ENCODE data around the gene MACROD2.

Gene MACROD2

DNA sequence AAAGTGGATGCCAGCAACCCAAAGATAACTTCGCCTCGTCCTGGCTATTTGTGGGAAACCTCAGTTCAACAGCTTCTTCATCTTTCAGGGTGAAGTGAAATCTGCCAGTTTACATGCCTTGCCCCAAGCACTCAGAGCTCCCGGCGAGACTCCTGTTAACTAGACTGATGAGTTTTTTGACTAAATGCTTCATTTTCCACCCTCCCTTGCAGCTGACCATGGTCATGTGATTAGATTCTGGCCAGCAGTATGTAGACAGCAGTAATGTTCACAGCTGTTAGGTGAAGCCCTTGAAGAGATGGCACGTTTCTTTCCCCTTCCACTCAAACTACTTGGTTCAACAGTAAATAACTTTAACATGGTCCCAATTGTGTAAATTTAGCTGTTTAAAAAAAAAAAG lies 1060.9 kb downstream of the MACROD2 start:
- DNase-seq (ENCODE audit: low read depth) = no peak

DNA sequence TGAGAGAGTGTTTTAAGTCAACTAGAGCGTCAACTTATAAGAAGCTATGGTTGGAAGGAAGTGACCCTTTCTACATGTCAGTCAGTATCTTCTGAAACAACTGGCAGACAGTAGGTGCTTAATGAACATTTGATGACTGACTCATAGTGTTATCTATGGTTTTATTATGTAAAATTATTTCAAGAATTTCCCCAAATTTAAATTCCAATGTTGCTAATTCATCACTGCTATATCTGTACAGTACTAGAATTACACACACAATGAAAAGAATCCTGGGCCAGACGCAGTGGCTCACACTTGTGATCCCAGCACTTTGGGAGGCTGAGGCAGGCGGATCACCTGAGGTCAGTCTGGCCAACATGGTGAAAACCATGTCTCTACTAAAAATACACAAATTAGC lies 1063.5 kb downstream of the MACROD2 start:
- no peak for DNase-seq (ENCODE audit: low read depth)

DNA sequence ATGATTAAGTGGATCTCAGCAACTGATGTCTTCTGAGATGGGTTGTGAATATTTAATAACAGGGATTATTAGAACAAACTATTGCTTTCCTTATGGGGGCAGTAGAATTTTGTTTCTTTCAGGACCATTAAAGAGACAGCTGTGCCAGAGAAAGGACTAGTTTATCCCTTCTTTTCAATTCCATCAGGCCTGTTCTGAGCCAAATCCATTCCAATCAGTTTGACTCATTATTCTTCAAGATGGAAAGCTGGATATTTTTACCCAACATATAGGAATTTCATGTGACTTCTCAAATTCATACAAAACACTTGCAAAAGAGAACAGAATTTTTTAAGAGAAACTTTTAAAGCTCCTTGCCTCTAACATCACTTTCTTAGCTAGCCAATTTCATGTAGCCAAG lies 1064.1 kb downstream of the MACROD2 start:
- DNase-seq (ENCODE audit: low read depth) = no peak

DNA sequence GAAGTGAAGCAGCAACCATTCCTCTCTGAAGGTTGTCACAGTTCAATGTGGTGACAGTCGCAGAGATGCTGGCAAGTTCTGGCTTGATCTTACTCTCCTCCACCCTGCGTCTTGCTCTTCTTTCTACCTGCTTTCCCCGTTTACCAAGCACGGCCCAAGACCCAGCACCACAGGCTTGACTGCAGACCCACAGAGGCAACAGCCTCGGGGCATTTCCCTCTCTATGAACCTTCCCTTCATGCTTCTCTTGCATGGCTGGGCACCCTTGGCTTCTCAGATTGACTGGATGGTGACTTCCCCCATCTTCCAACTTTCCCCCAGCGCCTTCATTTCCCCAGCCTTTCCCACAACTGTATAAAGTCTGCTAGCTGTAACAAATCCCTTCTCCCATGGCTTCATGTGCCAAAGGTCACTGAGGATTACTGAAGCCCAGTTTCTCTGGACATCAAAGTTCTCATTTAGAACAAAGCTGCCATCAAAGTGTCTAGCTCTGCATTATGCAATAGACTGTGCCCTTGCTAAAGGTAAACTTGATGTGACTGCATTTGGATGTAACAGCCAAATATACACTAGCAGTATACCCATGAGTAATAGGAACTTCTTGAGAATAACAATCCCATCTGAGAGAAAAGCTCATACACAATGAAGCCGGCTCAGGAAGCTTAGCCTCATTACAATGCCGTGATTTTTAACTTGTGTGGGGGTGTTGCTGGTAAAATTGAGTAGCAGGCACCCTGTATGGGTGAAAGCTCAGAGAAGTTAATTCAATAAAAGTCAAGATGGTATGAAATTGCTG lies 1065.1 kb downstream of the MACROD2 start:
- no peak for DNase-seq (ENCODE audit: low read depth)

DNA sequence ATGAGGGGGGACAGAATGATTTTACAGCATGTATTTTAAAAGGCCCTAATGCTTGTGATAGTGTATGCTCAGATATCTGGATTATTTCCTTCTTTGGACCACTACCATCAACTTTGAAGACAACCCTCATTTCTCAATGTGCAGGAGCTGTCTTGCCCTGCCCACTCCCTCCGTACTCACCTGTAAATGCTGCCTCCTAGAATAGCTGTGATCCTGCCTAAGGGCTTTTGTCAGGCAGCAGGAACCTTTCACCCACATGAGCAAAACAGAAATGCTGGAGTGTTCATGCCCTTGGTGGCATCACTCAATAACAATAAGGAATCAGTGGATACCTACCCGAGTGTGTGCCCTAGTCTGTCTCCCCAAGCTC lies 1065.7 kb downstream of the MACROD2 start:
- DNase-seq (ENCODE audit: low read depth) = no peak

DNA sequence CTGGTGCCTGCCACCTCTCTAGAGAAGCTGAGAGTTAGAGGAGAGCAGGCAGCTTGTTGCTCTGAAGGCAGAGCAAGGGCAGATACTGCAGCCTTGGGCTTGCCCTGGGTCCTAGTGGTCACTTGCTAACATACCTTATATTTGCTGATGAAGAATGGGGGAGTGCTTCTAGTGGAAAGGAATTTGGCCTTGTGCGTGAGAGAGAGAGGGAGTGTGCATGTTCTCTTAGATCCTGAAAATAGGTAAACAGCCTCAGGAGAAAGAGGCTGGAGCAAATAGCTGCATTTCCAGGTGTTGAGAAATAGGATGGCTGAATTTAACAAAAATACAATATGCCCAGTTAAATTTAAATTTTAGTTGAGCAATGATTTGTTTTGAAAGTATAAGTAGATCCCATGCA lies 1066.6 kb downstream of the MACROD2 start:
- DNase-seq (ENCODE audit: low read depth) = no peak

DNA sequence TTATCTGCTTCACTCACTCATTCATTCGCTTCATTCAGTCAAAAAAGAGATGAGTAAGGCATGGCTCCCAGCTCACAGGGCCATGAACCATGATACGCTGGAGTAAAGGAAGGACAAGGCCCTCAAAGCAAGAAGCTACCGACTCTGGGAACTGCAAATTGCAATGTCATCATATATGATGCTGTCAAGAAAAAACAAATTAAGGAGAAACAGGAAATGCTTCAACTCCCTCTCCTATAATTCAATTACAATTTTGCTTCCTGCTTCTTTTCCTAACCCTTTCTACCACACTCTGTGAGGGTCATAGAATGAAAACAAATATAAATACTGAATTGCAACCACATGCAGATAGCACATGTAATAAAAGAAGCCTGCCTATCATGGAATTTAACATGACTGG lies 1067.8 kb downstream of the MACROD2 start:
- no peak for DNase-seq (ENCODE audit: low read depth)

DNA sequence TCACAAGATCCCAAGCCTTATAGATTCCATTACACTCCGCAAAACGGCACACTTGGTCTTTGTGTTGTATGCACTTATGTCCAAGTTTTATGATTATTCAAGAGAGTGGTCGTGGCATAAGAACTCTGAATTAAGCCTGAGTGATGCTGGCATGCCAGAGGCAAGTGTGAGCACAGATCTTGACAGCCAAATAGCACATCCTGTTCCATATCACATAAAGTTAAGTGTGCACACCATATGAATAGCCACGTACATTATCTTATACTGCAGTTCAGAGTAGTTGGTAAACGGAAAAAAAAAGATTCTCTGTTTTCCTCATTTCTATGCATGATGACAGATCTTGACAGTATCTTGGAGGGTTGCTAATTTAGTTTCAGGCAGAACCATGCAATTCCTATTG lies 1069.4 kb downstream of the MACROD2 start:
- DNase-seq (ENCODE audit: low read depth) = no peak

DNA sequence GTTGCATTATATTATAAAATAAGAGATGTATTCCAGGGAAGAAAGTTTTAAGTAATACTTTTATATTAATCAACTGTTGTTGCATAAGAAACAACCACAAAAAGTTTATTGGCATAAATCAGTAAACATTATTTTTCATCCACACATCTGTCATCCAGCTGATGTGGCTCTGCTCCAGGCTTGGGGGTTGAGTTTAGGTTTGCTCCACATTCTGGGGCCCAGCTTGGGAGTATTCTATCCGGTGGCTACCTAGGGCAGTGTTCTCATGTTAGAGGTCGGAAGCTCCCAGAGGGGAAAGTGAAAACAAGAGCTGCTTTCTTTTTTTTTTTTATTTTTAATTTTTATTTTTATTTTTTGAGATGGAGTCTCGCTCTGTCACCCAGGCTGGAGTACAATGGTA lies 1070.5 kb downstream of the MACROD2 start:
- DNase-seq (ENCODE audit: low read depth) = no peak

DNA sequence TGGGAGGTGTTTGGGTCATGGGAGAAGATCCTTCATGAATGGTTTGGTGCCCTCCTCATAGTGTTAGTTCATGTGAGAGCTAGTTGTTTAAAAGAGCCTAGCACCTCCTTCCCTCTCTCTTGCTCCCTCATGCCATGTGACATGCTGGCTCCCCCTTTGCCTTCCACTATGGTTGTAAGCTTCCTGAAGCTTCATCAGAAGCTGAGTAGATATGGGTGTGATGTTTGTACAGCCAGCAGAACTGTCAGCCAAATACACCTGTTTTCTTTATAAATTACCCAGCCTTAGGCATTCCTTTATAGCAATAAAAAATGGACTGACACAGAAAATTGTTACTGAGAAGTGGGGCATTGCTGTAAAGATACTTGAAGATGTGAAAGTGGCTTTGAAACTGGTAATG lies 1073.2 kb downstream of the MACROD2 start:
- no peak for DNase-seq (ENCODE audit: low read depth)

DNA sequence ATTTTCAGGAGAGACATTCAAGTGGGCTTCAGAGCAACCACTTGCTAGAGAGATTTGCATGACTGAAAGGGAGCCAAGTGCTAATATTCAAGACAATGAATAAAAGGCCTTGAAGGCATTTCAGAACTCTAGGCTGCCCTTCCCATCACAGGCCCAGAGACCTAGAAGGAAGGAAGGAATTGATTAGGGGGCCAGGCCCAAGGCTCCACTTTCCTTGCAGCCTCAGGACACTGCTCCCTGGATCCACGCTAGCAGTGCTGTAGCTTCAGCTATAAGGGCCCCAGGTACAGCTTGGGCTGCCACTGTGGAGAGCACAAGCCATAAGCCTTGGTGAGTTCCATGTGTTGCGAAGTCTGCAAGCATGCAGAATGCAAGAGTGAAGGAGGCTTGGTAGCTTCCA lies 1074.0 kb downstream of the MACROD2 start:
- DNase-seq (ENCODE audit: low read depth) = no peak

DNA sequence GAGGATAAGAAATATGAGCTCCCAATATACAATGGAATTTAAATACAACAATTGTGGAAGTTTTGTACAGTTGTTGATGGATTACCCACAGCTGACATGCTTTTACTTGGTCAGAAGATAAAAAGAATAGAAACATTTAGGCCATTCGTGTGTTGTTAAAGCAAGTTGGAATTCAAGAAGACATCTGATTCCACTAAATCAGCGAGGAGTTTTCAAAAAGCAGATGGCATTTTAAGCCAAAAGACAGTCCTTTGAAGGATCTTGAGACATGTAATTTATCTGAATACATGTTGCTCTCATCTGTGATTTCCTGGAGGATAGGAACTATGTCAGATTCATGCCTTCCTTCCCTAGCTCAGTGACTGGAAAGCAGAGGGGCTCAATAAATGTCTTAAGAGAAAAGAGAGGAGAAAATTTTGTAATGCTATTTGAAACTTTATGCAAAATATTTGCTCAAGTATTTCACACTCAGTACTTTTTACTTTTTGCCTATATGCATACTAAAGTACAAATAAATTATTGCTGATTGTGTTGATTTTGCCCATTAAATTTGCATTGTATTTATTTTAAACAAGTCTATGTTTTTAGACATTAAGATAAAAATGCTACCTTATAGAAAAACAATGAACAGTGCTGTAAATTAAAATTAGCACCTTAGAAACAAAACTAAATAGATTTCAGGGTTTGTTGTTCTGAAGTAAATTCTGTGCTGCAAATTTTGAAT lies 1075.9 kb downstream of the MACROD2 start:
- DNase-seq (ENCODE audit: low read depth) = no peak

DNA sequence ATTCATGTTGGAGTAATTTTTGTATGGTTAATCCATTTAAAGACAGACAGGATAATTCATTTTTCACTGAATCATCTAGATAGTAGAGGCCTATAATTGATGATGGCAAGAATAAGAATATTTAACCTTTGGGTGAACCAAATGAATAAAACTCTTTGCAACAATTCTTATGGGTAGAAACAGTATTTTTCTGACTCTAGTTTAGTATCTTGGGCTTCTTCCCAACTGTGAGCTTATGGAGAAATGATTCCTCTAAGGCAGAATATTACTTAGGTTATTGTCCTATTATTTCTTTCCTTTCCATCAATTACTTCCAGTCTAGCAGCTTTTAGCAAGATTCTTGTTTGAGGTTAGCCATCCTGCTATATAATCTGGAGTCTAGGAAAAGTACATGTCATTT lies 1077.0 kb downstream of the MACROD2 start:
- no peak for DNase-seq (ENCODE audit: low read depth)

DNA sequence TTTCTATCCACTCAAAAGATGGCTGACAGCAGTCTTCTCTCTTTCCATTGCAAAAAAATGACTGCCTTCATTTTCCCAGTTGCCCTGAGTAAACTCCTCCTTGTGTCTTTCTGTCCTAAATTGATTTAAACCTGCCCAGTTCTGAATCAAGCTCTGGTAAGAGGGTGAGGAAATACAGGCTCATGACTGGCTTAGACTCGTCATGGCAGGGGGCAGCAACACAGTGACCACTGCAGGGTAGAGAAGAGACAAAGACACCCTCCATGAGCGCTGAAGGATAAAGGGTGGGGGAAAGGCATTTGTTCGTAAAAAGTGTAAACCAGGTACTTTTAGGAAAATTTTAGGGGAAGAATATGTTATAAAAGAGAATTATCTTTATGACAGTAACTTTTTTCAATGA lies 1080.3 kb downstream of the MACROD2 start:
- no peak for DNase-seq (ENCODE audit: low read depth)

DNA sequence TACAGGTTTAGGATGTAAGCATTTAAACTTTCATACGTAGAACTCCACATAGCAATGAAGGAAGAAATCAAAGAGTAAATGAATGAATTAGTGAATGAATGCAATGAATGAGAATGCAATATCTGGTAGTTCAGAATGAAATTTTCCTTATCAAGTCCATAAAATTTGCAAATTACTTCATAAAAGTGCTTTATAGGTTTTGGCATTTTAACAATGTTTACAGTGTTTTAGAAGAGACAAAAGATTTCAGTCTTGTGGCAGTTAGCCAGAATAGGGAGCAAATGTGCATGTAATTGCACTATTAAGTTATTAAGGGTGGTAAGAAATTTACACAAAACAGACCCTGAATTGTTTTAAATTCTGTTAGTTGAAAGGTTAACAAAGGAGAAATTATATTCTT lies 1081.5 kb downstream of the MACROD2 start:
- no peak for DNase-seq (ENCODE audit: low read depth)

DNA sequence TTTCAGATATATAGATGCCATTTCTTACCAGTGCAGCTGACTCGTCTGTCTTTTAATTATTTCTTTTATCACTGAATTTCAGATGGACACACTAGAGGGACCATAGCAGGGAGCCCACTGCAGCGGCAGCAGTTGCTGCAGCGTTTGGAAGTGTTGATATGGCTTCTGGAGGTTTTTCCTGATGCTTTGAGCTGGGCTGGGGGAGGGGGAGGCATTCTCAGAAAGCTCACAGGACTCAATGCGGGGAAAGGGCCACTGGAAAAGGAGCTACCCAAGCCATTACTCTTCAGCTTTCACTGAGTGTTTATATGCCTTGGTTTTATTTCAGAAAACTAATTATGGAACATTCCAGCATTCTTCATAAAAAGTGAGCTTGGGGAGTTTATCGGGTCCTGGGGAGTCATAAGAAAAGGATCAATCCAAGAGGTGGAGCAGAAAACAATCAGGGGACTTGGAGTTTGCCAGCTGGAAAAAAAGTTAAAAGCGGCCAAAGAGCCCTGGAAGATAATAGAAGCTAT lies 1082.5 kb downstream of the MACROD2 start:
- DNase-seq (ENCODE audit: low read depth) = no peak

DNA sequence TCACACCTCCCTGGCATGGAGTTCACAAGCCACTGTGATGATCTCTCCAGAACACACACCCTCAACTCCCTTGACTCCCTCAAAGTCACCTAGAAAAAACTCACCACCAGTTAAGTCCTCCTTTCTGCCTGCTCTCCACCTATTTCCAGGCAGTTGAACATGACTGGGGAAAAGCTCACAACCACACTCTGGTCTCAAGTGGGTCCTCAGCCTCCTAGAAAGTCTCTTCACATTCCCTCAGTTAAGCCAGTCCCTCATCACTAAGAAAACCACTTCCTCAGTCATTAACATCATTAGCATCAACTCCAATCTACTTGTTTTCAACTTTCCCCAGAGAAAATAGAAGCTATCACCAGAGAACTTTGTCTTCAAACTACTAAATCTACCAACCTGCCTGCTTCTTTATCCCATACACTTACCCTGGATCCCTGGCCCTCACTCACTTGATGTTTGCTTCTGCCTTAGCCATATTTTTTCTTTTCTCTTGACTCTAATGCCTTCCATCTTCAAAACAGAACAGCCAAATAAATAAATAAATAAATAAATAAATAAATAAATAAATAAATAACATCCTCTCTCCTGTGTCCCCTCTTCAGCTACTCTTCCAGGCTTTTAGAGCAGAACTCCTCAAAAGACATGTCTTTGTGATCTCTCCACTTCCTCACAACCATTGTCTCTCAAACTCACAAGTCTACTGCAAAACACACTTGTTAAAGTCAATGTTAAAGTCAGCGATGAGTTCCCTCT lies 1084.5 kb downstream of the MACROD2 start:
- DNase-seq (ENCODE audit: low read depth) = no peak

DNA sequence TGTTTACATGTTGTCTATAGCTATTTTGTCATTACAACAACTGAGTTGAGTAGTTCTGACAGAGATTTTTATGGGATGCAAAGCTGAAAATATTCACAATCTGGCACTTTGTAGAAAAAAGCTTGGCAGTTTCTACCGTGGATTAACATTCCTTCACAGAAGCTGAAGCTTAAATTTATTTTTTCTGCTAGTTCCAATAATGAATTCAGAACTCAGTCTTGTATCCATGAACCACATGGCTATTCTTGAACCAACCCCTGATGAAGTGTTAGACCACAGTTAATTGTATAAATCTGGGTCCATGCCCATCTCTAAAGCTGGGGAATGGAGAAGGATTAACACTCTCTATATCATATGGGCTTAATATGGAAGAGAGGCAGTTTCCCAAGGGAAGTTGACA lies 1085.9 kb downstream of the MACROD2 start:
- no peak for DNase-seq (ENCODE audit: low read depth)

DNA sequence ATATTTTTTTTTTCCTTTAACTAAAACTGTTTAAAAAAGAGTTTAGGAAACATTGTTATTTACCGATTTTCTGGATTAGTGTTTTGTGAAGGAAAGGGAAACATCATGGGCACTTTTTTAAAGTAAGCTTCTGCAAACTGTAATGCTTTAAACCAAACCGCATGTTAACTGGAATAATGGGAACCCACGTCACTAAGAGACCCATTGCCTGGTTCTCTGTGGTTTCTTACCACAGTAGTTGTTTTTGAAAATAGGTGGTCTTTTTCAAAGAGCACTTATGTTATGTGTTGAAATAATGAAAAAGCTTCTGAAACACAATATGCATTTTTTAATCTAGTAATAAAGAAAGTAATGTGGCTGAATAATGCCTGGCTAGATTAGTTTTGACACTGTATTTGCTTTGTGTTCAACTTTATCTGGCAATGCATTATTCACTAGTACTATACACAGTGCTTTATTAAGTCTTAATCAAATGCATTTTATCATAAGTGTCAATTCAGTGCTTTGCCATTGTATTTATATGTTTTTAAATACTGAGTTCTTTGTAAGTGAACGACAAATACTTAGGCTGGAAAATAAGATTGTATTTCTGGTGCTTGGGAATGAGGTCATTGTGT lies 1096.2 kb downstream of the MACROD2 start:
- DNase-seq (ENCODE audit: low read depth) = no peak

DNA sequence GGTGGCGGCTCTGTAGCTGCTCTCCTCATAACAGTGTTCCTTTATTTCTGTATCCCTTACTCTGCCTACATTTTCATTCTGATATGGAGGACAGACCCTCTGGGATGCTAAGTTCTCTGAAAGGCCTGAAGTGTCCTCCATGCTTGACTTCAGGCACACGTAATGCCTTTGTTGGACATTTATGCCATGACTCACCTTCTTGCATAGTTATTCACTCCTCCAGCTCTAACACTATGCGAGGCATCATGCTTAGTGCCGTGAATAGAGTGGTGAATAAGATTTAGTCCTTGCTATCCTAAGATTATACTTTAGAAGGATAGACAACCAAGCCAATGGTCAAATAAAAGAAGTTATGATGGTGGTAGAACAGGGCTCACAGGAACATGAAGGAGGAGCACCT lies 1103.0 kb downstream of the MACROD2 start:
- DNase-seq (ENCODE audit: low read depth) = no peak

DNA sequence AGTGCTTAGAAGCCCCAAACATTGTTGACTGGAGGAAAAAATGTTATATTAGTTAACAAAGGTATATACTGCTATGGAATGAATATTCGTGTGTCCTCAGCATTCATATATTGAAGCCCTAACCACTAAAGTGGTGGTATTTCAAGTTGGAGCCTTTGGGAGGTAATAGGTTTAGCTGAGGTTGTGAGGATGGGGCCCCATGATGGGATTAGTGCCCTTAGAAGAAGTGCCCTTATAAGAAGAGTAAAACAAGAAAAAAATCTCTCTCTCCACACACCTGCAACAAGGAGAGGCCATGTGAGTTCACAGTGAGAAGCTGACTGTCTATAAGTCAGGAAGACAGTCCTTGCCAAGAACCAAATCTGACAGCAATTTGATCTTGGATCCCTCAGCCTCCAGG lies 1103.8 kb downstream of the MACROD2 start:
- no peak for DNase-seq (ENCODE audit: low read depth)

DNA sequence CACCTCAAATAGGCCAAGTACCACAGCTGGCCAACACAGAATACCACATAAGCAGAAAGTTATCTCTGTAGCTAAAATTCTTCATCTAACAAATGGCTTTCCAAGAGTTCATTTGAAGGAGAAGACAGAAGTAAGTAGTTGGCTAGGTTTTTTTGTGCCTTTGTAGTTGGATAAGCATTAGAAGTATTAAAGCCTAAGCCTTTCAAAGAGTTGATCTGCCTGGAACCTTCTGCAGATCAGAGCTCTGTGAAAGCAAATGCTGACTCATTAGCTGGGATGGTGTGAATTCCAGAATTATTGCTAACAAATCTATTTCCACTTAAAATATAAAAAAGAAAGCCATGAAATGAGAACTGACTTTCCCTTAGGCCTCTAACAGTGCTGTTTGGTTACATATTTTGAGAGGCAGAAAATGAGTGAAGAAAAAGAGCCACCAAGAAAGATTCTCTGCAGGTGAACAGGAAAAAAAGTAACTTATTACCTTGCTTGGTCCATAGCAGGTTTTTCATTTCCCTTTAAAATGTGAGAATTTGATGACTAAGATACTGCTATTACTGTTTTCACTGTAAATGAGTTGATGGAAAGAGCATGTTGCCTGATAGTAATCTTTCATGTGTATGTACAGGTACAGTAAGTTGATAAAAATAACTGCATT lies 1105.3 kb downstream of the MACROD2 start:
- DNase-seq (ENCODE audit: low read depth) = no peak
